Activated T-cell treated with anti-CD3 and anti-CD28 coated beads, Interleukin-2, amount 50 U/mL, for 24 hours (primary cell): ENCODE measurements around the gene PLAC8L1.

Source experiments
- DNase-seq: peaks from one replicate; pipeline ENCODE4 v3.0.0-alpha.2; 2020
- H3K27ac Mint-ChIP-seq: 2 replicates; pipeline ENCODE4 v1.8.0; 2020; ENCODE audit warnings: mild to moderate bottlenecking, mixed read lengths
- H3K27me3 Mint-ChIP-seq: 2 replicates; pipeline ENCODE4 v1.8.0; 2020; ENCODE audit warnings: mixed read lengths
- H3K36me3 Mint-ChIP-seq: 2 replicates; pipeline ENCODE4 v1.8.0; 2020; ENCODE audit warnings: low read depth, mixed read lengths
- H3K4me1 Mint-ChIP-seq: 2 replicates; pipeline ENCODE4 v1.8.0; 2020; ENCODE audit warnings: low read depth, mixed read lengths
- H3K4me3 Mint-ChIP-seq: 2 replicates; pipeline ENCODE4 v1.8.0; 2020; ENCODE audit warnings: mild to moderate bottlenecking, moderate library complexity, mixed read lengths
- H3K9me3 Mint-ChIP-seq: 2 replicates; pipeline ENCODE4 v1.8.0; 2020; ENCODE audit warnings: mixed read lengths

Gene PLAC8L1

DNA sequence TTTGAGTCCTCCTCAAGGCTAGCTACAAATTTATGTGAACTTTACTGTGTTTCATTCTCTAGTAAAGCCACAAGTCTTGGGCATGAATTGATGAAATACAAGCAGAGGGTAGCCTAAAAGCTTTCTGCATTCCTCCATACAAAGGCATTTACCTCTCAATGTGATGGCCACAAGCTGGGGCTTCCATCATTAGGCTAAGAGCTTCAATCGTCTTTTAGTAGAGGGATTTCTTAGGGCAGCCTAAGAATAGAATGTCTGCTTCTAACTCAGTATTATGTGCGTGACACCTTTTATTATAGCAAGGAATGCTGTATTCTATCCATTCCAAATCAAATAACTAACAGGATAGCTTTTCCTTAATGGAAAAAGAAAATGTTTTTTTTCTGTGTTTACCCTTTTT, 3.7 kb downstream of the PLAC8L1 start:
- H3K4me3 Mint-ChIP-seq, result no peak overlapping the region

DNA sequence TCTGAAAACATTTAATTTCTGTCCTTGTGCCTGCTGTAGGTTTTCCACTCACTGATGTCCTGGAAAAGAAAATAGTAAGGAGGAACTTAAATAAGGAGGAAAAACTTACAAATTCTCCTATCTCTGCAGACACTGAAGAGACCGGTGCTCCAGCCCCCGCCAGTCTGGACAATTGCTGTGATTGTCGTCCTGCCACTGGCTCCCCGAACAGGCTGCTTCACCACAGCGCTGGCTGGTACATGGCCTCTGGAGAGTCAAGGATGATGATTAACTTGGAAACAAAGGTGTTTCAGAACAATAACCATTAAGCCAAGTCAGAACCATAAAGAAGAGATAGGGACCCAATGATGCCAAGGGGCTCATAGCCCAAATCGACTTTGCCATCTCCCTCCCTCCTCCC, 7.3 kb downstream of the PLAC8L1 start:
- Mint-ChIP-seq H3K36me3 (no peaks in the 10 kb centered on the region), H3K27me3 (no peaks in the 10 kb centered on the region), H3K4me3 (no peak overlapping the region), H3K27ac (no peak overlapping the region), H3K9me3 (no peaks in the 10 kb centered on the region), H3K4me1 (no peaks in the 10 kb centered on the region)
- no peak for DNase-seq

More for the DNA sequence above, 3.7 kb downstream of the PLAC8L1 start:
- Mint-ChIP-seq H3K36me3 (peaks cover 10% of the 10 kb centered on the region), H3K27ac (no peak overlapping the region), H3K9me3 (no peaks in the 10 kb centered on the region), H3K27me3 (no peaks in the 10 kb centered on the region), H3K4me1 (no peaks in the 10 kb centered on the region)
- DNase-seq, result no peak

DNA sequence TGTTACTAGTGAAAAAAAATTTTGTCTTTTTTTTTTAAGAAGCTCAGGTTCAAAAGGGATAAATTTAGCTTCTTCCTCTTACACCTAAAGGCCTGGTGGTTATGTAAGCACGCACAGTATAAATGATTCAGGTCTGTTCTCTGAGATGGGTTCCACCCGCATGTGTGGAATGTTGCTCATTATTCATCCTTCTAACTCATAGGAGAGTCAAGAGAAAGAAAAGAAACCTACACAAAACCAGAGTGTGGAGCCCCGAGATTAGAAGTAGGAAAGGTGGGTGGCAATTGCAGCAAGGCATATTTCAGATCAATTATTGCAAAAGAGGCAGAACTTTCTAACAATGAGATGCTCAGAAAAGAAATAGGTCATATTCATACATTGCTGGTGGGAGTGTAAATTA, 13.5 kb downstream of the PLAC8L1 start:
- no peak for DNase-seq
- Mint-ChIP-seq H3K36me3 (no peaks in the 10 kb centered on the region), H3K9me3 (no peaks in the 10 kb centered on the region), H3K4me1 (peaks cover 2% of the 10 kb centered on the region), H3K27me3 (no peaks in the 10 kb centered on the region), H3K27ac (no peak overlapping the region), H3K4me3 (no peak overlapping the region)

DNA sequence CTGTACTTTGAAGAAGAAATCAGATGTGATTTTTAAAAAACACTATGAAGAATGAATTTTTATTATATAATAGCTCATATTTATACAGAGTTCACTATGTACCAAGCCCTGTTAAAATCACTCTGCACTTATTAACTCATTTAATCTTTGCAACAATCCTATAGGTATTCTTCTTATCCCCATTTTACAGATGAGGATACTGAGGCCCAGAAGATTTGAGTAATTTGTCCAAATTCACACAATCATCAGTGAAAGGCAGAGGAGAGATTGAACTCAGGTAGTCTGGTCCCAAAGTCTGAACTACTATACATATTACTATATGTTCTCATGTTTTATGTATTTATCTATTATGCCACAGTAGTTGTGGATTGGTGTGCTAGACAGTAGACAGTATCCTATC, 16.1 kb downstream of the PLAC8L1 start:
- Mint-ChIP-seq H3K4me3 (no peak overlapping the region), H3K27me3 (no peaks in the 10 kb centered on the region), H3K36me3 (no peaks in the 10 kb centered on the region), H3K4me1 (peaks cover 2% of the 10 kb centered on the region), H3K27ac (no peak overlapping the region), H3K9me3 (no peaks in the 10 kb centered on the region)
- DNase-seq, result no peak

DNA sequence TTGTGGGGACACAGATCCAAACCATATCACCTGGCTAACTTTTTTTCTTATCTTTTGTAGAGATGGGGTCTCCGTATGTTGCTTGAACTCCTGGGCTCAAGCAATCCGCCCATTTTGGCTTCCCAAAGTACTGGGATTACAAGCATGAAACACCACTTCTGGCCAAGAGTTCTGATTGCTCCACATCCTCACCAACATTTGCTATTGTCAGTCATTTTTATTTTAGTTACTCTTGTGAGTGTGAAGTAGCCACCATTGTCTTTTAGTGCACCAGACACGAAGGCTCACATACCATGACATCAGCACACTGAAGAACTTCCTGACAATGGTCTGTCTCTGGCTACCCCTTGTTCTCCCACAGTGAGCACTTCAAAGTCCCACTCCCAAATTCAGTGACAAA, 17.3 kb downstream of the PLAC8L1 start:
- no peak for DNase-seq
- Mint-ChIP-seq H3K36me3 (no peaks in the 10 kb centered on the region), H3K4me1 (peaks cover 2% of the 10 kb centered on the region), H3K27ac (no peak overlapping the region), H3K27me3 (peaks cover 2% of the 10 kb centered on the region), H3K9me3 (no peaks in the 10 kb centered on the region), H3K4me3 (no peak overlapping the region)

DNA sequence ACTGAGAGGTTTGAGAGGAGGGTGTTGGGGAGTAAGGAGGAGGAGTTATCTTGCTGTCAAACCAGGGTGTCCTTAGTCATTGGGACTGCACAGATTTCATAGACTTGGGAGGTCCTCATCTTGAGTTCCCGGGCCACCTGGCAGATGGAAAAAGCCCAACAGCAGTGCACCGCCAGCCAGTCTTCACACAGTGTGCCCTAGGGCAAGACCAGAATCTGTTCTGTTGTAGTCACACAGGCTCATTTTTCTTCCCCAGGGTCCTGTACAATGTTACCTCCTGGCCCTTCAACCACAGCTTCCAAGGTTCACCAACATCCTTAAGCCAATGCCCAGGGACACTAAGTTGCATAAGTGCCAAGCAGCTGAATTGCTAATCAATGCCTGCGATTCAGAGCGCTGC, 21.0 kb downstream of the PLAC8L1 start:
- H3K9me3 Mint-ChIP-seq, result no peaks in the 10 kb centered on the region

DNA sequence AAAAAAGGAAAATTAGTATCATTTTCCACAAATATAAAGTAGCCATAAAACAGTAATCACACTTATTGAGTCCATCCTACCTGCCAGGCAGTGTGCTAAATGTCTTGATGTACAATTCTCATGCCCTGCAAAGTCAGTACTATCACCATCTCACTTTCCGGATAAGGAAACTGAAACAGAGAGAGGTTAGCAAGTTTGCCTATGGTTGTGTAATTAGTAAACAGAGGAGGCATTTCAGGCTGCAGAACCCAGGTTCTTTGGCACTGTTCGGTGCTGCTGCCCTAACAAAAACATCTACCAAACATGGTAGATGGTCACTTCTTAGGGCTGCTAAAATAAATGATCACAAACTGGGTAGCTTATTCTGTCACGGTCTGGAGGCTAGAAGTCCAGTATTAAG, 22.6 kb downstream of the PLAC8L1 start:
- DNase-seq, result no peak
- Mint-ChIP-seq H3K27me3 (peaks cover 22% of the 10 kb centered on the region), H3K27ac (no peak overlapping the region), H3K9me3 (no peaks in the 10 kb centered on the region), H3K4me3 (no peak overlapping the region), H3K4me1 (peaks cover 16% of the 10 kb centered on the region), H3K36me3 (no peaks in the 10 kb centered on the region)

More for the DNA sequence above, 21.0 kb downstream of the PLAC8L1 start:
- no peak for DNase-seq
- peaks cover 16% of the 10 kb centered on the region for H3K27me3 Mint-ChIP-seq
- peaks cover 9% of the 10 kb centered on the region for H3K4me1 Mint-ChIP-seq
- no peak overlapping the region for H3K4me3 Mint-ChIP-seq
- H3K36me3 Mint-ChIP-seq, result no peaks in the 10 kb centered on the region
- no peak overlapping the region for H3K27ac Mint-ChIP-seq

DNA sequence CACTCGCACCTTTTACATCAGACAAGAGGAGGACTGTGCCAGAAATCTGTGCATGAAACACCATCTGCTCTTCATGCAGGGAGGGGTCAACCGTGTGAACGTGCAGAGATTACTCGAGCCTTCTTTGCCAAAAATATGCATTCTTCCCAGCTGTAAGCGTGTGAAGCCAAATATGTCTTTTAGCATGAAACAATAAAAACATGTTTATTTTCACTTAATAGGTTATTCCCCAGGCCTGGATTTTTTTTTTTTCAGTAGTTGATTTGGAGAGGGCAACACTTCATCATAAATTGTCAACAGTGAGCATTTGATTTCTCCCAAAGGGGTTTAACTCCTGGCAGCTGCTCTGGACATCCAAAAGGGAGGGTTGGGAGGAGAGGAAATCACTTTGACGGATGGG, 23.8 kb downstream of the PLAC8L1 start:
- no peak overlapping the region for H3K27ac Mint-ChIP-seq
- H3K4me3 Mint-ChIP-seq, result no peak overlapping the region
- H3K4me1 Mint-ChIP-seq, result peaks cover 16% of the 10 kb centered on the region
- peaks cover 27% of the 10 kb centered on the region for H3K27me3 Mint-ChIP-seq
- H3K36me3 Mint-ChIP-seq, result no peaks in the 10 kb centered on the region
- H3K9me3 Mint-ChIP-seq, result no peaks in the 10 kb centered on the region
- no peak for DNase-seq

DNA sequence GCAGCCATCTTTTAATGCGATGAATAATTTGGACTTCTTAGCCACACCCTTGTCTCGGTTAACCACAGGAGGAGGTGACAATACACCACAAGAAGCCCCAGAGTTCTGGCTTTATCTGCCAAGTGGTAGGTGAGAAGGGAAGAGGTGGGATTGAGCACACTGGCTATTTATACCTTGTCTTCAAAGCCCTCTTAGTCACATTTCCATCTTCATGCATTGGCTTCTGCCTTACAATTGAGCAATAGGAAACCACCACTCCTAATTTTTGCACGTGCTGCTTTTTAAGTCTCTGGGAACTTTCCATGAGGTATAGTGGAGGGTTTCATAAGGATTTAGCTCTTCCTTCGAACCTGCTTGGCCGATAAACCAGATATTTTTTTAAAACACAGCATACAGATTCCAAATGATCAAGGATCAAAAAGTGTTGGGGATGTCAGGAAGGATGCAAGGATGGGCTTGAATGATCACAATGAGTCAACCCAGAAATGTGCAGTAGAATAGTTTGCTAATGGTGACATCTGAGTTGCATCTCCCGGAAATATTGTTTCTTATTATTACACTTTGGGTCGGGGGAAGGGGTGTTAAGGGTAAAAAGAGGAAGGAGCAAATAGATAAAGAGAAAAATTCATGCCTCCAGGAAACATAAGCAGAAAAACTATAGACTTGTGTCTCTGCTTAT, 25.5 kb downstream of the PLAC8L1 start:
- no peaks in the 10 kb centered on the region for H3K9me3 Mint-ChIP-seq
- no peak for DNase-seq
- H3K36me3 Mint-ChIP-seq, result no peaks in the 10 kb centered on the region
- H3K27me3 Mint-ChIP-seq, result peaks cover 33% of the 10 kb centered on the region
- peaks cover 16% of the 10 kb centered on the region for H3K4me1 Mint-ChIP-seq
- no peak overlapping the region for H3K4me3 Mint-ChIP-seq
- no peak overlapping the region for H3K27ac Mint-ChIP-seq

DNA sequence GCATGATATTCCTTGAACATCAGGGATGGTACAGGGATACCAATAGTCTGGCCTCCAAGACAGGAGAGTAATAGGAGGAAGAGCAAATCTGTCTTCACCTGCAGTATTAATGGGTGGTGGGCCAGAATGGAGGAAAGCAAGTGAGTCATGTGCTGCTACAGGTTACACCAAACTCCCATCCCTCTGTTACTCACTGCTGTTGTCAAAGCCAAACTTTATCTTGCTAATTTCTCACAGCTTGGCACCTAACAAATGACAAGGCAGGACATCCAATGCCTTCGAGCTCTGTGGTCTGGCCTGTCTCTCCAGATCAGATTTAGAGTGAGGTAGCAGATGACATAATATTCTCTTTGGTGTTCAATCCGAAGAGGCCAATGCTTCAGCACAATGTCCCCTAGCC, 26.8 kb downstream of the PLAC8L1 start:
- Mint-ChIP-seq H3K27ac (no peak overlapping the region), H3K9me3 (no peaks in the 10 kb centered on the region), H3K4me3 (no peak overlapping the region), H3K27me3 (peaks cover 38% of the 10 kb centered on the region), H3K36me3 (no peaks in the 10 kb centered on the region), H3K4me1 (peaks cover 16% of the 10 kb centered on the region)
- no peak for DNase-seq

DNA sequence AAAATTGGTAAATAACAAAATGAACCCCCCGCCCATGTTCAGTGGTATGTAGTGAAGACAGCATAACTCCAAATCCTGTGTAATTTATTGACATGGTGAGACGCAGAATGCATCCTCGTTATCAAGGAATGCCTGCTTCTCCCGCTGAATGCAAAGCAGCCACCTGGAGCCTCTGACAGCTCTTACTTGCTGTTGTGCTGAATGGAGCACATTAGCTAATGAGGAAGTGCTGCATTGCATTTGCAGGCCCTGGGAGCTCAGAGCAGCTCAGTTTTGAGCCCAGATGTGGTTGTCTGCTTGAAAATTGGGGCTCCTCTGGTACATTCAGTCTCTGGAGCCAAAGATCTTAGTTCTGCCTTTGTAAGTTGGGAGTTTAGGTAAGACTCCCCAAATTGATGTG, 28.9 kb downstream of the PLAC8L1 start:
- H3K36me3 Mint-ChIP-seq, result no peaks in the 10 kb centered on the region
- H3K9me3 Mint-ChIP-seq, result no peaks in the 10 kb centered on the region
- no peak overlapping the region for H3K27ac Mint-ChIP-seq
- no peak overlapping the region for H3K4me3 Mint-ChIP-seq
- peaks cover 32% of the 10 kb centered on the region for H3K27me3 Mint-ChIP-seq
- H3K4me1 Mint-ChIP-seq, result peaks cover 16% of the 10 kb centered on the region
- no peak for DNase-seq

DNA sequence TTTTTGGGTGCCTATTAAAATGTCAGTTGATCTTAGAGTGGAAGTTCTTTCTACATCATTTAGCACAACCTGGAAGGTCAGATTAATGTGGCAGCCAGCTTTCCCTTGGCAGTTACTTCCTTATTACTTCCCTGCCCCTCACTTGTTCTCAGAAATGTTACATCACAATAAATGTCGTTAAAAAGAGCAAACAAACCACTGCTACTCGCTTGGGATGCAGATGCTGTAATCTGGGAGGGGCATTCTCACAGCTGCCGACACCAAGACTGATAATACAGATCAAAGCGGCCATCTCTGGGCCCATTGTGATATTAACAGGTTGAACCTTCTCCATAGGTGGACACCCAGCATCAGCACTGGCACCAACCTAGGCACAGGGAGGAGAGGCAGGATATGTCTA, 29.3 kb downstream of the PLAC8L1 start:
- DNase-seq, result no peak
- H3K27me3 Mint-ChIP-seq, result peaks cover 28% of the 10 kb centered on the region
- H3K27ac Mint-ChIP-seq, result no peak overlapping the region
- no peaks in the 10 kb centered on the region for H3K9me3 Mint-ChIP-seq
- H3K4me3 Mint-ChIP-seq, result no peak overlapping the region
- no peaks in the 10 kb centered on the region for H3K36me3 Mint-ChIP-seq
- peaks cover 16% of the 10 kb centered on the region for H3K4me1 Mint-ChIP-seq

DNA sequence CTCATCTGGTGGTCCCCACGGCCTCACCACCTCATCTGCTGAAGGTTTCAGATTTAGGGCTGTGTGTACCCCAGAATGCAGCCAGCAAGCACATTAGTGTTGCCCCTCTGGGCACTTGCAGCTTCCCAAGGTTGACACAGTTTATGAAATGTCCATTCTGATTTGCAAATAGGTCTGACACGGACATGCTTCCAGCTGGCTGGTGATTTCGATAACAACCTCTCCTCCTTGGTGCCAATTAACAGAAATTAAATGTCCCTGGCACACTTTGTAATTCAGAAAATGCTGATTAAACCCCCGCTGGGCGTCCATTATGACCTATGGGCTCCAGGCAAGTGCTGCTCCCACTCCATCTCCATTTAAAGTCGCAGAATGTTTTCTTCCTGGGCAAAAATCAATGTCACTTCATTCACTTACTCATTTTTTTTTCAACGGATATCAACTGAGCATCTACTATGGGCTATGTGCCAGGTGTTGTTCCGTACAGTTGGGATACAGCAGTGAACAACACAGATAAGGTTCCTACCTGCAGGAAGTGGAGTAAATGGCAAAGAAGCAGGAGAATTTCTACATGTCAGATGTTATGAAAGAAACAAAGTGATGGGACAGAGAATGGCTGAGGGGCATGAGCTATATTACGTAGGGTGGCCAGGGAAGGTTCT, 32.0 kb downstream of the PLAC8L1 start:
- H3K9me3 Mint-ChIP-seq, result no peaks in the 10 kb centered on the region
- peaks cover 19% of the 10 kb centered on the region for H3K27me3 Mint-ChIP-seq
- no peaks in the 10 kb centered on the region for H3K36me3 Mint-ChIP-seq
- no peak overlapping the region for H3K4me3 Mint-ChIP-seq
- H3K27ac Mint-ChIP-seq, result no peak overlapping the region
- peaks cover 2% of the 10 kb centered on the region for H3K4me1 Mint-ChIP-seq
- no peak for DNase-seq

DNA sequence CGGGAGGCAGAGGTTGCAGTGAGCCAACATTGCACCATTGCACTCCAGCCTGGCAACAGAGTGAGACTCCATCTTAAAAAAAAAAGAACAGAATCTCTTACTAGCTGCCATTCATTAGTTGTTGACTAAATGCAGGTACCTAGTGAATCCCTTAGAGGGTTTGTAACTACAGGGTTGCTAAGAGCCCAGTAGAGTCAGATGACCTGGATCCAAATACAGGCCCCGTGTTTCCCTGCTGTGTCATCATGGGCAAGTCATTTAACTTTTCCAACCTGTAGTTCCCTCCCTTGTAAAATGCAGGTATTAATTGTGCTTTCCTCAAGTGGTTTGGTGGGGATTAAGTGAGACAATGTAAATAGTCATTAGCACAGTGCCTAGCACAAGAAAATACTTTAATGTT, 32.8 kb downstream of the PLAC8L1 start:
- no peaks in the 10 kb centered on the region for H3K4me1 Mint-ChIP-seq
- H3K9me3 Mint-ChIP-seq, result no peaks in the 10 kb centered on the region
- peaks cover 19% of the 10 kb centered on the region for H3K27me3 Mint-ChIP-seq
- H3K4me3 Mint-ChIP-seq, result no peak overlapping the region
- no peak for DNase-seq
- no peak overlapping the region for H3K27ac Mint-ChIP-seq
- H3K36me3 Mint-ChIP-seq, result no peaks in the 10 kb centered on the region

DNA sequence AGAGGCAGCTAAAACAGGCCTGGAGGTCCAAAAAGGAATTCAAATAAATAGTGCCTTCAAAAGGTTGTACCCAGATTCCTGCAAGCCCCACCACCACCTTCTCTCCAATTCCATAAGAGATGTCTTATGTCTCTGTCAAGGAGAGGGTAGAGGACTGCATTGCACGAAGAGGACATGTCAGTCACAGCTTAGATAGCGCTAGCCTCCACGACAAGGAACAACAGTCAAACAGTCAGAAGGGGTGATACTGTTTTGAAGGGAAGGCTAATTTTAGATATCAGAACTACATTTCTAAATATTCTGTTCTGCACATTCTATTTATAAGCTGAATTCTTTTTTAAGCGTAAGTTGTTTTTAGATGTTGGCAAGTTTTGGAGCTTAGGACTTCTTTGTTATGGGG, 34.2 kb downstream of the PLAC8L1 start:
- Mint-ChIP-seq H3K27ac (no peak overlapping the region), H3K36me3 (no peaks in the 10 kb centered on the region), H3K4me3 (no peak overlapping the region), H3K4me1 (no peaks in the 10 kb centered on the region), H3K27me3 (peaks cover 11% of the 10 kb centered on the region), H3K9me3 (no peaks in the 10 kb centered on the region)
- no peak for DNase-seq
